Gastrocnemius medialis (tissue), 4 donors: Measurements from ENCODE around the gene MCF2L. TPM values are rescaled to one million over a fixed set of nuclear protein-coding genes. Genes with fewer than 3 reads are reported as not detected.
"Not testable (repeated sequence)": the region's sequence is repeated elsewhere in the genome, so short reads cannot be mapped to it uniquely, and the experiment has no call there.

Experiments used
- ATAC-seq, 2 donors: fragments of 150-250 bp; one replicate each; pipeline ENCODE4 v1.9.1; 2016
- DNase-seq, 2 donors: peaks; one replicate each; pipeline ENCODE4 v3.0.0-alpha.2; 2019
- H3K27ac ChIP-seq, 4 donors: fragments of 200-600 bp; sonication (generic); 1 replicate in 1 of 4; 2 replicates in 3 of 4; pipeline ENCODE4 v1.5.1; 2016 to 2018; ENCODE audit warnings: mild to moderate bottlenecking in 2 of 4, moderate library complexity in 1 of 4
- H3K27me3 ChIP-seq, 3 donors: fragments of 200-600 bp; sonication (generic) in 2 of 3; 1 replicate in 1 of 3; 2 replicates in 2 of 3; pipeline versions ENCODE4 v1.5.1 to v1.6.0; 2016 to 2019; ENCODE audit warnings: mild to moderate bottlenecking in 1 of 3, moderate library complexity in 1 of 3
- H3K36me3 ChIP-seq, 2 donors: fragments of 200-600 bp; sonication (generic) in 1 of 2; one replicate each; pipeline ENCODE4 v1.5.1; 2017 to 2018
- H3K4me1 ChIP-seq, 2 donors: fragments of 200-600 bp; sonication (generic) in 1 of 2; one replicate each; pipeline ENCODE4 v1.5.1; 2016 to 2017; ENCODE audit warnings: mild to moderate bottlenecking in 2 of 2
- H3K4me3 ChIP-seq, 4 donors: fragments of 200-600 bp; sonication (generic) in 3 of 4; 1 replicate in 1 of 4; 2 replicates in 3 of 4; pipeline ENCODE4 v1.5.1; 2016 to 2019; ENCODE audit warnings: mild to moderate bottlenecking in 2 of 4
- H3K9me3 ChIP-seq, 3 donors: fragments of 200-600 bp; sonication (generic) in 2 of 3; 1 replicate in 1 of 3; 2 replicates in 2 of 3; pipeline ENCODE4 v1.5.1; 2016 to 2019
- POLR2A ChIP-seq, 2 donors: fragments of 450-650 bp; IDR thresholded peaks; one replicate each; pipeline ENCODE4 v1.6.1; 2017; ENCODE audit warnings: antibody characterized with exemption in 2 of 2, mild to moderate bottlenecking in 2 of 2, moderate library complexity in 2 of 2
- in situ Hi-C, 4 donors: fragments of 200-750 bp; cut with MboI; loops; one replicate each; pipeline versions ENCODE4 v1.15.0 to v1.8.0; 2017; ENCODE audit warnings: low sequenced_read_pairs in 4 of 4
- intact Hi-C: fragments of 100-400 bp; cut with DNase I; formaldehyde crosslinking; loops from one replicate; pipeline ENCODE4 v1.15.1; 2023; ENCODE audit warnings: low total_unique reads
- total RNA-seq, 4 donors: library from RNA; depleted of rRNA; stranded (reverse); fragments of >200 nt; gene quantifications; one replicate each; pipeline versions ENCODE4 v1.1.0 to v1.2.3, GENCODE V29; 2016
- TF ChIP-seq, protein P1 (sequence below), 5 experiments: fragments of 450-650 bp in 3 of 5; fragments of 200-600 bp in 2 of 5; sonication (generic) in 2 of 5; IDR thresholded peaks in 4 of 5; conservative IDR thresholded peaks in 1 of 5; 1 replicate in 4 of 5; 2 replicates in 1 of 5; pipeline ENCODE4 v1.5.1; 2016 to 2019; ENCODE audit warnings: antibody characterized with exemption in 5 of 5, mild to moderate bottlenecking in 3 of 5, moderate library complexity in 3 of 5

MCF2L gene
- total RNA-seq, 4 donors from 2014 or later: 16.1 to 21.2 (median 19.4) TPM

DNA sequence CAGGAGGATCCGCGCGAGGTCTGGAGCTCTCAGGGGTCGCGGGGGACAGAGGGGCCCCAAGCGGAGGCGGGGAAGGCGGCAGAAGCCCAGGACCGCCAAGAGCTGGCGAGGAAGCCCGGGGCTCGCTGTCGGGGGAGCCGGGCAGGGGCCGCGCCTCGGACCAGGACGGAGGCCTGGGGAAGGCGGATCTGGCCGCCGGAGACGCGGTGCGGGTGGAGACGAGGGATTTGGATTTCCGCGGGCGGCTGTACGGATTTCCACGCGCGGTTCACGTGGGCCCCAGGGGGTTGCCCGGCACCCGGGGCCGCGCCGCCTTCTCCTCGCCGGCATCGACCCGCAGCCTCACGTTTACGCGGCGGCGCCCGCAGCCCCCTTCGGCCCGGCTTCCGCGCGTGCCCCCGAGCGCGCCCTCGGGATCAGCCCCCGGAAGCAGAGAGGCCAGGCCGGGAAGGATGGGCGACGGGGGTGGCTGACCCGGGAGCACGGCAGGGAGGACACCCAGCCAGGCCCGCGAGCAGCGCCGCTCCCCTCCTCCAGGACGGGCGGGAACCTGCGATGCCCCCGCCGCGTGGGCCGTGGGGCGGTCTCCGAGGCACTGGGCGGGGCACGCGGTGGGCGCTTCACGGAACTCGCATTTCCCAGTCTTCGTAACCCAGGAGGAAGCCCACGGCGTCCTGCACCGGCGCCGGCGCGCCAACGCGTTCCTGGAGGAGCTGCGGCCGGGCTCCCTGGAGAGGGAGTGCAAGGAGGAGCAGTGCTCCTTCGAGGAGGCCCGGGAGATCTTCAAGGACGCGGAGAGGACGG is 141.2 kb downstream of the MCF2L start:
- Histone ChIP-seq H3K27me3 (peaks cover 21 to 29% (median 26%) of the 10 kb centered on the region in 3 donors), H3K4me3 (peak overlapping the region in 3 of 4 donors; percentile 26 to 44 (median 39)), H3K4me1 (no peaks in the 10 kb centered on the region), H3K9me3 (no peaks in the 10 kb centered on the region), H3K36me3 (no peaks in the 10 kb centered on the region), H3K27ac (no peak overlapping the region)
- ATAC-seq (no peak), DNase-seq (no peak)
- TF ChIP-seq, protein P1, sequence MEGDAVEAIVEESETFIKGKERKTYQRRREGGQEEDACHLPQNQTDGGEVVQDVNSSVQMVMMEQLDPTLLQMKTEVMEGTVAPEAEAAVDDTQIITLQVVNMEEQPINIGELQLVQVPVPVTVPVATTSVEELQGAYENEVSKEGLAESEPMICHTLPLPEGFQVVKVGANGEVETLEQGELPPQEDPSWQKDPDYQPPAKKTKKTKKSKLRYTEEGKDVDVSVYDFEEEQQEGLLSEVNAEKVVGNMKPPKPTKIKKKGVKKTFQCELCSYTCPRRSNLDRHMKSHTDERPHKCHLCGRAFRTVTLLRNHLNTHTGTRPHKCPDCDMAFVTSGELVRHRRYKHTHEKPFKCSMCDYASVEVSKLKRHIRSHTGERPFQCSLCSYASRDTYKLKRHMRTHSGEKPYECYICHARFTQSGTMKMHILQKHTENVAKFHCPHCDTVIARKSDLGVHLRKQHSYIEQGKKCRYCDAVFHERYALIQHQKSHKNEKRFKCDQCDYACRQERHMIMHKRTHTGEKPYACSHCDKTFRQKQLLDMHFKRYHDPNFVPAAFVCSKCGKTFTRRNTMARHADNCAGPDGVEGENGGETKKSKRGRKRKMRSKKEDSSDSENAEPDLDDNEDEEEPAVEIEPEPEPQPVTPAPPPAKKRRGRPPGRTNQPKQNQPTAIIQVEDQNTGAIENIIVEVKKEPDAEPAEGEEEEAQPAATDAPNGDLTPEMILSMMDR (IDR thresholded peaks at IDR 0.05 in 4 of 5, conservative IDR thresholded peaks at IDR 0.05 in 1 of 5): no peak
- no peak for TF ChIP-seq POLR2A (IDR thresholded peaks at IDR 0.05)
- intact Hi-C loops (no loop called here), in situ Hi-C loops (no loop called here)

DNA sequence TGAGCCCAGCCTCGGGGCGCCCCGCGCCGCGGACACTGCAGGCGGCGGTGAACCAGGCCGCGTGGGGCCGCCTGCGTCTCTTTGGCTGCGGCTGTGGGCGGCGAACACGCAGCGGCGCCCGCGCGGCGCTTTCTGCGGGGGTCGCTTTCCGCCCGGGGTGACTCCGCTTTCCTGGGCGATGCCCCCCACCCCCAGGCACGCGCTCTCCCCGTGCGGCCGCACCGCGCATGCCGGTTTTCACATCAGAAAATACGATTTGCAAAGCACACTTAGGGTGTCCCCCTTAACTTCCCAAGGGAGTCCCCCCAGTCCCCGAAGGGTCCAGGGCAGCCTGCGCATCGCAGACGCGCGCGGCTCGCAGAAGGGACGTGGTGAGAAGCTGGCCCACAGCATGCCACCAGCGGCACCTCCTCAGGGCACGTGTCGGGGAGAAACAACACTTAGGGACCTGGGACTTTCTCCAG is 141.9 kb downstream of the MCF2L start:
- in situ Hi-C loops (no loop called here), intact Hi-C loops (no loop called here)
- no peak for TF ChIP-seq POLR2A (IDR thresholded peaks at IDR 0.05)
- TF ChIP-seq, protein P1 (IDR thresholded peaks at IDR 0.05 in 4 of 5, conservative IDR thresholded peaks at IDR 0.05 in 1 of 5): no peak
- H3K4me3 ChIP-seq: peak overlapping the region in 3 of 4 donors; percentile 26 to 44 (median 39)
- H3K4me1 ChIP-seq: no peaks in the 10 kb centered on the region
- no peak for DNase-seq
- no peak overlapping the region for H3K27ac ChIP-seq
- H3K9me3 ChIP-seq: no peaks in the 10 kb centered on the region
- no peak for ATAC-seq
- H3K36me3 ChIP-seq: no peaks in the 10 kb centered on the region
- H3K27me3 ChIP-seq: peaks cover 26 to 29% (median 26%) of the 10 kb centered on the region in 3 donors

DNA sequence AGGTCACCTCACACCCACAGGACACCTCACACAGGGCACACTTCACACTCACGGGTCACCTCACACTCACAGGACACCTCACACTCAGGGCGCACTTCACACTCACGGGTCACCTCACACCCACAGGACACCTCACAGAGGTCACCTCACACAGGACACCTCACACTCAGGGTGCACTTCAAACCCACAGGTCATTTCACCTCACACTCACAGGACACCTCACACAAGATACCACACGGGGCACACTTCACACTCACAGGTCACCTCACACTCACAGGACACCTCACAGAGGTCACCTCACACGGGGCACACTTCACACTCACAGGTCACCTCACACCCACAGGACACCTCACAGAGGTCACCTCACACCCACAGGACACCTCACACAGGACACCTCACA is 142.8 kb downstream of the MCF2L start:
- in situ Hi-C loops, intact Hi-C loops, H3K4me3 ChIP-seq, H3K4me1 ChIP-seq, H3K27ac ChIP-seq, H3K9me3 ChIP-seq, H3K36me3 ChIP-seq, ATAC-seq, DNase-seq: not testable (repeated sequence)
- H3K27me3 ChIP-seq: peaks cover 26 to 29% (median 29%) of the 10 kb centered on the region in 3 donors

DNA sequence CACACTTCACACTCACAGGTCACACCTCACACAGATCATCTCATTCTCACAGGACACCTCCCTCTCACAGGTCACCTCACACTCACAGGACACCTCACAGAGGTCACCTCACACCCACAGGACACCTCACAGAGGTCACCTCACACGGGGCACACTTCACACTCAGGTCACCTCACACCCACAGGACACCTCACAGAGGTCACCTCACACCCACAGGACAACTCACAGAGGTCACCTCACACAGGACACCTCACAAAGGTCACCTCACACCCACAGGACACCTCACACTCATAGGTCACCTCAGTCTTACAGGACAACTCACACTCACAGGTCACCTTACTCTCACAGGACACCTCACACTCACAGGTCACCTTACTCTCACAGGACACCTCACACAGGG is 143.5 kb downstream of the MCF2L start:
- peaks cover 26 to 29% (median 29%) of the 10 kb centered on the region in 3 donors for H3K27me3 ChIP-seq
- ATAC-seq, in situ Hi-C loops, H3K27ac ChIP-seq, H3K9me3 ChIP-seq, intact Hi-C loops, H3K4me3 ChIP-seq, DNase-seq, H3K36me3 ChIP-seq, H3K4me1 ChIP-seq: not testable (repeated sequence)

DNA sequence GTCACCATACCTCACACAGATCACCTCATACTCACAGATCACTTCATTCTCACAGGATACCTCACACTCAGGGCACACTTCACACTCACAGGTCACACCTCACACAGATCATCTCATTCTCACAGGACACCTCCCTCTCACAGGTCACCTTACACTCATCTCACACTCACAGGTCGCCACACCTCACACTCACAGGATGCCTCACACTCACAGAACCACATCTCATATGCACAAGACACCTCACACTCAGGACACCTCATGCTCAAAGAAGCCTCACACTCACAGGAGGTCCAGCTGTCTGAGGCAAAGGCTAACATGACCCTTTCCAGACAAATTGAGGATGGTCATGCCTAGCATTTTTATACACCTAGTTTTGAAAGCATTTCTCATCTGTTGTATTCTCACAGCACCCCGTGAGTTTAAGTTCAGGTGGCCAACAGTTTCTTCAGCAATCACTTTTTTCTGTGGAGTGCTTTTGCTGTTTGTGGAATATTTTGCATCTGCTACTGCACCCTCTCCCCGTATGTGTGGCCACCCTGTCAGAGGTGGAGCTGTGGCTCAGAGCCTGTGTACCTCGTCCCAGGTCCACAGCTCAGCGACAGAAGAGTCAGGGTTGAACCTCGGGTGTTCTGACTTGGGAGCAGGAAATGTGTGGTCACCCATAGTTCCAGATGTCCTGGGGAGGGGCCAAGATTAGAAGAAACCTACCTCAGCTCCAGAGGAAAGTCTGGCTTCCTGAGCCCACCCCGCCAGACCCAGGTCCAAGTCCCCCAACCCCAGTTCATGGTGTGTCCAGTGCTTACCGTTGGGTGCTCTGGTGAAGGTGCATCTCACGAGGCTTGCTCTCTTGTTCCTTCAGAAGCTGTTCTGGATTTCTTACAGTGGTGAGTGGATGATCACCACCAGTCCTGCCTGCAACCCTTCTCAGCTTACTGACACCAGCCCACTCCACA is 144.2 kb downstream of the MCF2L start:
- no peak for ATAC-seq
- in situ Hi-C loops: no loop called here
- Histone ChIP-seq H3K4me1 (no peaks in the 10 kb centered on the region), H3K9me3 (no peaks in the 10 kb centered on the region), H3K27me3 (peaks cover 26 to 29% (median 29%) of the 10 kb centered on the region in 3 donors), H3K27ac (no peak overlapping the region), H3K4me3 (no peak overlapping the region), H3K36me3 (no peaks in the 10 kb centered on the region)
- peak in 1 of 2 donors; percentile 2 for DNase-seq
- TF ChIP-seq POLR2A (IDR thresholded peaks at IDR 0.05): no peak
- TF ChIP-seq, protein P1 (IDR thresholded peaks at IDR 0.05 in 4 of 5, conservative IDR thresholded peaks at IDR 0.05 in 1 of 5): no peak
- intact Hi-C loops: no loop called here
